Stimulated activated CD8-positive, alpha-beta memory T cell treated with anti-CD3 and anti-CD28 coated beads, Interleukin-12 subunit alpha, Interleukin-12 subunit beta, amount 100 ng/mL, for 24 hours (primary cell): ENCODE data around the gene KAT14.
"Not testable (repeated sequence)": the region's sequence is repeated elsewhere in the genome, so short reads cannot be mapped to it uniquely, and the experiment has no call there.

ENCODE experiments used
- DNase-seq: peaks from one replicate; pipeline ENCODE4 v3.0.0-alpha.2; 2020; ENCODE audit errors: extremely low read depth

The KAT14 gene

DNA sequence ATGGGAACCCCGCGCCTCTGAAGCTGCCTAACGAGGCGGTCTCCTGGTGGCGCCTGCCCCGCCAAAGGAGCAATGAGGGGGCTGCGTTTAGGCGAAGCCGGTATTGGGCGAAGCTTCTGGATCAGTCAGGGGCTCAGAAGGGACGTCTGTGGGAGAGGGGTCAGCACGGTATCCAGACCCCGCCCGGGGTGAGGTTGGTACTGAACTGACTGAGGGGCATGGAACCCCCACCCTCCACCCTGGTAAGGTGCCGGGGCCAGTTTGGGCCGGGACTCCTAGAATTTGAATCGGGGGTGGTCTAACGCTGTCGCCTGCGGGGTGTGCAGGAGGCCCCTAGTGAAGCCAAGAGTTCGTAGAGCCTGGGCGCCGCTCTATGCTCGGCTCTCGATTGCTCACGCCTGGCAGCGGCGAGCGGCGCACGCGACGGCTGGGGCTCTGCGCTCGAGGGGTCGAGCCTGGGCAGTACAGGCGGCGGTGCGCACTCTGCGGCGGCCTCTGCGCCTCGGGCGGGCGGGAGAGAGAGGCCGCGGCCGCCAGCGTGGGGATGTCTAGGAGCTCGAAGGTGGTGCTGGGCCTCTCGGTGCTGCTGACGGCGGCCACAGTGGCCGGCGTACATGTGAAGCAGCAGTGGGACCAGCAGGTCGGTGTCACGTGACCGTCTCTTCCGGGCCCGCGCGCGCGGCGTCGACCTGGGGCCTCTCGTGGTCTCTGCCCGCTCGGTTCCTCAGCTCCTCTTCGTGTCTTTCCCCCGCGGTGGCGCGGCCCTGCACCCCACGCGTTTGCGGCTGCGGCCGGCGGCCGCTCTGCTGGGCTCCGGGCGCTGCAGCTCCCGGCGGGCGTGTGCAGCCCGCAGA is at the start of gene KAT14, which contains the start of gene PET117:
KAT14 (plus strand) TSS at position 452 of the 854 bp plus-strand sequence. CDS start 4,798 bp downstream, outside the sequence.
PET117 (plus strand) TSS at position 452 of the 854 bp plus-strand sequence; CDS start at position 545, 93 bp downstream.
- DNase-seq = peak; percentile 82

DNA sequence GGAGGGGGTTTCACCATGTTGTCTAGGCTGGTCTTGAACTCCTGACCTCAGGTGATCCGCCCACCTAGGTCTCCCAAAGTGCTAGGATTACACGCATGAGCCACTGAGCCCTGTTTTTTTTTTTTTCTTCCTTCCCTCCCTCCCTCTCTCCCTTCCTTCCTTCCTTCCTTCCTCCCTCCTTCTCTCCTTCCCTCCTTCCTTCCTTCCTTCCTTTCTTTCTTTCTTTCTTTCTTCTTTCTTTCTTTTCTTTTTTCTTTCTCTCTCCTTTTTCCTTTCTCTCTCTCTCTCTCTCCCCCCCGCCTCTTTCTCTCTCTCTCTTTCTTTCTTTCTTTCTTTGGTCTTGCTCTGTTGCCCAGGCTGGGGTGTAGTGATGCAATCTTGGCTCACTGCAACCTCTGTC is 49.4 kb upstream of the KAT14 start:
- DNase-seq = not testable (repeated sequence)

DNA sequence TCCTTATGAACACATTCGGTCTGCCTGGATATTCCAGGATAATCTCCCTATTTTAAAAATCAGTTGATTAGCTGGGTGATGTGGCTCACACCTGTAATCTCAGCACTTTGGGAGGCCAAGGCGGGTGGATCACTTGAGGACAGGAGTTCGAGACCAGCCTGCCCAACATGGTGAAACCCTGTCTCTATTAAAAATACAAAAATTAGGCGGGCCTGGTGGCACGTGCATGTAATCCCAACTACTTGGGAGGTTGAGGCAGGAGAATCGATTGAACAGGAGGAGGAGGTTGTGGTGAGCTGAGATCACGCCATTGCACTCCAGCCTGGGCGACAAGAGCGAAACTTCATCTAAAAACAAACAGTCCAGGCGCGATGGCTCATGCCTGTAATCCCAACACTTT is 48.8 kb upstream of the KAT14 start:
- DNase-seq = not testable (repeated sequence)

DNA sequence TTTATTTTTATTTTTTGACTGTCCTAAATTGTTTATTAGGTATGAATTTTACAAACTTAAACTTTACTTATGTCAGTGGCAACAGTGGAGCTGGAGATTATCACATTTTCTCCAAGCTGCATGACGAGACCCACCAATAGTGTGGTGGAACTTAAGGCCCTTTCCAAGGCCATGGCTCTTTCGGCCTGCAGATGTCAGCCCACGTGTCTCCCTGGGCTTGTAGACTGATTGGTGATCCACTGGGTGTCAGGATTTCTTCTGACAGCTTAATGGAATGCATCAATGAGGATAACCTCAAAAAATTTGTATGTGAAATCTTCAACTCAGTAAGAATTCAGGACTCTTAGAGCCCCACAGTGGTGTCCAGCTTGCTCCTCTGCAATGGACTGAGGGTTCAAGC is 47.6 kb upstream of the KAT14 start:
- DNase-seq = no peak

DNA sequence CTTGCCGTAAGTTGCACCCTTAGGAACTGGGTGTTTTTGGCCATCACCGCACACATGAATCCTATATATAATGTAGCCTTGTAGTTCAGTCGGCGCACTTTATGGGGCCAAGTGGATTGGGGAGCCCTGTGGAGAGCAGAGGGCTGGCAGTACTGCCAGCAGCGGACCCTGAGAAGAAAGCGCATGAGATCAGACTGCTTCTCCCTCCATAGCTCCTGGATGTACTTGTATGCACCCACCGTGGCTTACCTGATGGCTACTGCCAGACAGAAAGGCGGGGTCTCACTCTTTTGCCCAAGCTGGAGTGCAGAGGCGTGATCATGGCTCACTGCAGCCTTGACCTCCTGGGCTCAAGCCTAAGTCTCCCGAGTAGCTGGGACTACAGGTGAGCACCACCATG is 47.2 kb upstream of the KAT14 start:
- no peak for DNase-seq

- DNase-seq = no peak
Measured at GRCh38 chr20:18091623-18092022, 46.0 kb upstream of the KAT14 start.

- no peak for DNase-seq
Measured at GRCh38 chr20:18092890-18093289, 44.8 kb upstream of the KAT14 start.

GRCh38 chr20:18093388-18093787 is 44.3 kb upstream of the KAT14 start:
- no peak for DNase-seq

DNA sequence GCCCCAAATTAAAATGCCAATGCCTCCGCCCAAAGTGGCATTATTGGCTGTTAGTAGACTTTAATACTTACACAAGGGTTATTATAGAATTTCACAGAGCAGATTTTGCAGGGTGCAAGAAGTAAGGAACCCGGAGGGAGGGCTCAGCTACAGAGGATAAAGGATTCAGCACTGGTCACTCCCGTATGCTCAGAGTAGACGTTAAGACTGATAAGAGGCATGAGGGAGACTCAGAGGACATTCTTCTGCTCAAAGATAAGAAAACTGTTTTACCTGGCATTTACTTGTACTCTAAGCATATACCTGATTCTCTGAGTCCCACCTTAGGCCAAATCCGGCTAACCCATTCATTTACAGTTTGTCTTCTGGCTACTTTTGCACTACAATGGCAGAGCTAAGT is 43.5 kb upstream of the KAT14 start:
- no peak for DNase-seq

- not testable (repeated sequence) for DNase-seq
Measured at GRCh38 chr20:18100569-18100968, 37.1 kb upstream of the KAT14 start.

DNA sequence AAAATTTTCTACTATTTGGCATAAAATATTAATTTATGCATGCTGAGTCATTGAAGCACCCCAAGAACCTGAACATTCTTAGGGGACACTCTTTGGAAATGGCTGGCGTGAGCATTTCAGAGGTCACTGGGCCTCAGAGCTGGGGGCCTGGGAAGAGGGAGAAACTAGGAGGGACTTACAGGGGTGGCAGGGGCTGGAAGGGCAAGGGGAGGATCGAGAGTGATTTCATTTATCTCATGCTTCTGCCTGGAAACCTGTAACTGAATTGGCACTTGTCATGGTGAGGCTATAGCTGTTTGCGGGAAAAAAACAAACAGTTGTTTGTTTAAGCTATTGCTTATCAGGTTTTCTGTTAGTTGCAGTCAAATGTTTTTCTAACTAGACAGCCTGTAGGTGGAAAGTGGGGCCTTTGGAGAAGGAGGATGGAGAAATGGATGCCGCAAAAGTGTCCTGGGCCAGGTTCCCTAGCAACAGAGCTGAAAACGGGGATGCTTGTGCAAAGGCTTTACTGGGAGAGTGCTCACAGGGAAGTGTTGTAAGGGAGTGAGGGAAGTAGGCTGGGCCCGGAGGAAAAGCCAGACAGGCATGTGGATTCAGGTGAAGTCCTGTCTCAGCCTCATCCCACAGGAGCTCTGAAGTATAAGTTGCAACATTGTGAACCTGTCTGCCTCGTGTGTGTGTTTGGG is 36.4 kb upstream of the KAT14 start:
- DNase-seq = no peak

DNA sequence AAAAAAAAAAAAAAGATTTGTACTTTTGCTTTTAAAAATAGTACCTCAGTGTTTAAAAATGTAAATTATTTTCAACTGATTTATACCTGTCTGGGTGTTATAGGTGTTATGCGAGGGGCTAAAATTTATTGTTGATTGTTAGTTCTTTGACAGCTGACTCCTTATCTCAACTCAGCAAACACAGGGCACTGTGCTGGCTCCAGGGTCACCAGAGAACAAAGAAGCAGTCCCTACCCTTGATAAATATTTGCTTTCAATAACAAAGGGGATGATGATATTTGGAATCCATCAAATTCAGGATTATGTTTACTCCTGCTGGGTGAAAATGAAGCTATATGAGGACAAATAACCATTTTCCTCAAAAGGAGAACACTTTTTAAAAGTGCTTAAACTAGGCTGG is 34.2 kb upstream of the KAT14 start:
- no peak for DNase-seq

DNA sequence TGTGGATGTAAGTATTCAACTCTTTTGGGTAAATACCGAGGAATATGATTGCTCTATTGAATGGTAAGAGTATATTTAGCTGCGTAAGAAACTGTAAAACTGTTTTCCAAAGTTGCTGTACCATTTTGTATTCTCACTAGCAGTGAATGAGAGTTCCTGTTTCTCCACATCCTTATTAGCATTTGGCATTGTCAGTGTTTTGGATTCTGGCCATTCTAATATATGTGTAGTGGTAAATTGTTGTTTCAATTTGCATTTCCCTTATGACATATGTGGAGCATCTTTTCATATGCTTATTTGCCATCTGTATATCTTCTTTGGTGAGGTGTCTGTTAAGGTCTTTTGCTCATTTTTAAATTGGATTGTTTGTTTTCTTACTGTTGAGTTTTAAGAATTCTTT is 29.3 kb upstream of the KAT14 start:
- DNase-seq = no peak

DNA sequence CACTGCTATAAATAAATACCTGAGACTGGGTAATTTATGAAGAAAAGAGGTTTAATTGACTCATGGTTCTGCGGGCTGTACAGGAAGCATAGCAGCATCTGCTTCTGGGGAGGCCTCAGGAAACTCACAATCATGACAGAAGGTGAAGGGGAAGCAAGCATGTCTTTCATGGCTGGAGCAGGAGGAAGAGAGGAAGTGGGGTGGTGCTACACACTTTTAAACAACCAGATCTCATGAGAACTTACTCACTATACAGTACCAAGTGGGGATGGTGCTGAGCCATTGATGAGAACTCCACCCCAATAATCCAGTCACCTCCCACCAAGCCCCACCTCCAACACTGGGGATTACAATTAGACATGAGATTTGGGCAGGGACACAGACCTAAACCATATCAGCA is 9.1 kb upstream of the KAT14 start:
- not testable (repeated sequence) for DNase-seq

GRCh38 chr20:18132663-18133062 is 5.0 kb upstream of the KAT14 start:
- DNase-seq = no peak

DNA sequence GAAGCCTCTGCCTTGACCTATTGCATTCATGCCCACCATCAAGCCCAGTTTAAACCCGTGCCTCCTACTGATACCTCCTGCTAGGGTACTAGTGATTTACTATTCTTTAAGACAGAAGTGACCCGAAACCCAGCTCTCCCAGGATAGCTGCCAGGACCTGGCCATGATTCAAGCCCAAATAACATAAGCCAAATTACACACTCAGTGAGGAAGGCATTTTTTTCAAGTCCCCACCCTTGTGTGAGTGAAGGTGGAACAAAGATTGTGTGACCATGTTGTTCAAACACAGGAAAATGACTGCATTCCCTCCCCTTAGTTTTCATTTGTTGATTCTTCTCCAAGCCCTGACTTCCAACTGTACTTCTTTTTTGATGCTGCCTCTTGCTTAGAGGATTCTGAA is 3.7 kb upstream of the KAT14 start:
- no peak for DNase-seq

DNA sequence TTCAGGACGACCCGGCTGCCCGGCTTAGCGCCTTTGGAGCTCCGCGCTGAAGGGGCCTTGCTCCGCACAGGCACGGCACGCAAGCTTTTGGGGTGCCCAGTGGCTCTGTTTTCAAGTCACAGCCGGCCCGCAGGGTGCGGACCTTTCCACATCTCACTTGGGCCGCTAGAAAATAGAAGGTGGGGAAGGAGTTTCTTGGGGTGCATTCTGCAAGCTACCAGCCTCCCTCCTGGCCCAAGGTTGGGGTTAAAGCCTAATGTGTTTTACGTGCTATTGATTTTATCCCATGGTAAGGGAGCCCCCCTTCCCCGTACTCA is 561 bp downstream of the KAT14 start:
- no peak for DNase-seq

- DNase-seq = no peak
Measured at GRCh38 chr20:18138639-18139583, 1.2 kb downstream of the KAT14 start.

DNA sequence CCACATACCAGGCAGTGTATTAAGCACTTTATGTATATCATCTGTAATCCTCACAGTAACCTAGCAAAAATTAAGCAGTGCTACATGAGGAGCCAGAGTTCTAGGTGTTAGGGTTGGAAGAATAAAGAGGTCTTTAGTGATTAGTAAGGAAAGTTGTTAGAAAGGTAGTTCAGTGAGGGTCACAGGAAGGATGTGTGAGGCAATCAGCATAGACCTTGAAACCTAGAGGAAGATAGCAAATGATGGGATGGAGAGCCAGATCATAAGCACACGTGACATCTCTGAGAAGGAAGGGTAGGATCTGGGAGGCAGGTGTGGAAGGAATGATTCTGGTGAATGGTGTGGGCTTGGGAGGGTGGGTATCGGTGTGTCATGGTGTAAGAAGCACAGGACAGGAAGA is 2.2 kb downstream of the KAT14 start:
- DNase-seq = no peak

DNA sequence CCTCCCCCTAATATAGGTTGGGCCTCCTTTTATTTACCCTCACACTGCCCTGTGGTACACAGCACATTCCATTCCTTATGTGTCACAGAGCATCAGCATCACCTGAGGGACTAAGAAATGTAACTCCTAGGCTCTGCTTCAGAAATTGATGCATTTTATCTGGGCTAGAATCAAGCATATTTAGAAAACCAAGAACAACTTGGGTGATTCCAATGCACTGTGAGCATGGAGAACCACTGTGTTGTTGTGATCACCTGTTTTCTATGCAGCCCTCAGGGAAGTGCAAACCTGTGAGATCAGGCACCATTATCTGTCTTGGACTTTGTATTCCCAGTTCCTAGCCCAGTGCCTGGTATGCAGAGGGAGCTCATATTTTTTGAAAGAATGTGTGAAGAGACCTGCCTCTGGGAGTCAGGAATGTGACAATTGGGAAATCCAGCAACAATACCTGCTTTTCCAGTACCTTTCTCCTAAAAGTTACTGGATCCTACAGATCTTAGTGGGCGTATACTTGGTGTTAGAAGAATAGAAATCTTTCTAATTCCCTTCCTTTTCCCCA is 7.0 kb downstream of the KAT14 start:
- no peak for DNase-seq

DNA sequence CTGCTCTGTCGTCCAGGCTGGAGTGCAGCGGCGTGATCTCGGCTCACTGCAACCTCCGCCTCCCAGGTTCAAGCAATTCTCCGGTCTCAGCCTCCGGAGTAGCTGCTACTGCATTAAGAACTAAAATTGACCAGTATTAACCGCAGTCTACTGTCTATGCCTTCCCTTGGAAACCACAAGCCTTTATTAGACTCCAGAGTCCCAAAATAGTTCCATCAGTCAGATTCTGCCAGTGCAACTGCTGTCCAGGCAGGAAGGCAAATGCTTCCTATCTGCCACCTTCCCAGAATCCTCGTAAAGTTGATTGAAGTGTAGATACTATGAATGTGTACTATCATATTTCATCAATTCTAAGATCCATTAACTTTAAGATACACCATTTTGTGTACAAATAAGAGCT is 16.7 kb downstream of the KAT14 start:
- no peak for DNase-seq

DNA sequence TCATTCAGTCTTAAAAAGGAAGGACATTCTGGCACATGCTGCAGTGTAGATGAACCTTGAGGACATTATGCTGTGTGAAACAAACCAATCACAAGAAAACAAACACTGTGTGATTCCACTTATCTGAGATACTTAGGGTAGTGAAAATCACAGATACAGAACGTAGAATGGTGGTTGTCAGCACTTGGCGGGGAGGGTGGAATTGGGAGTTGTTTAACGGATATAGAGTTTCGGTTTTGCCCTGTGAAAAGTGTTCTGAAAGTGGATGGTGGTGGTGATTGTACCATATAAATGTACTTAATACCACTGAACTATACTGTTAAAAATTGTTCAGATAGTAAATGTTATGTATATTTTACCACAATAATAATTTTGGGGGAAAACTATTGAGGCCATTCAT is 18.4 kb downstream of the KAT14 start:
- no peak for DNase-seq
